ENCODE data around the gene LMTK3. TPM values are rescaled to one million over a fixed set of nuclear protein-coding genes. Genes with fewer than 3 reads are reported as not detected.
A peak's percentile ranks its signal among the peaks of the same experiment; 100 is the strongest.

The LMTK3 gene
- total and polyA plus RNA-seq, 2 experiments from 2014 or later, result 1.6 to 11.8 TPM

GRCh38 chr19:48468772-48469288 is 42.8 kb downstream of the LMTK3 start:
- Histone ChIP-seq H3K4me1 (ENCODE audit: insufficient read depth) (peaks cover 8% of the 10 kb centered on the region; the same call in 1 of the 2 replicates), H2AFZ (no peak overlapping the region), H3F3A (replicated peaks; ENCODE audit: low read depth) (peaks cover 18% of the 10 kb centered on the region; the same call in 1 of the 2 replicates), H3K27ac (ENCODE audit: low read depth) (peak overlapping the region; percentile 91; the same call in 1 of the 2 replicates), H3K9me2 (ENCODE audit: insufficient read depth) (peaks cover 8% of the 10 kb centered on the region; the same call in 1 of the 2 replicates), H3K36me3 (ENCODE audit: insufficient read depth) (peaks cover 27% of the 10 kb centered on the region), H3K27me3 (ENCODE audit: insufficient read depth) (no peaks in the 10 kb centered on the region), H4K20me1 (replicated peaks; ENCODE audit: insufficient read depth) (peaks cover 11% of the 10 kb centered on the region), H3K79me2 (replicated peaks; ENCODE audit: insufficient read depth) (peaks cover 13% of the 10 kb centered on the region), H3K4me2 (peak overlapping the region; percentile 90), H3K4me3 (peak overlapping the region; percentile 79)
- H3K4me3 Mint-ChIP-seq, result peak overlapping the region; percentile 90
- peaks cover 21% of the 10 kb centered on the region for H3K27me3 Mint-ChIP-seq (ENCODE audit: insufficient read depth, low read depth, poor library complexity)
- peak; percentile 90 for ATAC-seq
- peaks cover 39% of the 10 kb centered on the region for H3K36me3 Mint-ChIP-seq (ENCODE audit: low read depth)
- peak; percentile 100 for DNase-seq (ENCODE audit: low spot score)
- no peak for TF ChIP-seq NANOG (IDR thresholded peaks at IDR 0.05; ENCODE audit: borderline replicate concordance)
- TF ChIP-seq CREB1 (CRISPR knock-in tag; IDR thresholded peaks at IDR 0.05; ENCODE audit: low read depth), result peak; percentile 89
- H3K9me3 Mint-ChIP-seq, result peaks cover 2% of the 10 kb centered on the region; the same call in 1 of the 3 replicates
- H3K27ac Mint-ChIP-seq, result peak overlapping the region; percentile 98
- peaks cover 12% of the 10 kb centered on the region for H3K4me1 Mint-ChIP-seq

- TF ChIP-seq REST (IDR thresholded peaks at IDR 0.05; ENCODE audit: unreplicated experiment), result no peak
- TF ChIP-seq CTCF (conservative IDR thresholded peaks at IDR 0.05; ENCODE audit: low read depth in 2 of 2), result peak in 1 of 2 experiments; percentile 34; a peak in 2 of 4 replicates
- no peak for TF ChIP-seq NANOG (IDR thresholded peaks at IDR 0.05; ENCODE audit: borderline replicate concordance)
- Mint-ChIP-seq H3K4me1 (peaks cover 15% of the 10 kb centered on the region), H3K36me3 (ENCODE audit: low read depth) (peaks cover 26% of the 10 kb centered on the region), H3K9me3 (peaks cover 5% of the 10 kb centered on the region; the same call in 2 of the 3 replicates), H3K27ac (no peak overlapping the region), H3K4me3 (no peak overlapping the region), H3K27me3 (ENCODE audit: insufficient read depth, low read depth, poor library complexity) (peaks cover 18% of the 10 kb centered on the region)
- Histone ChIP-seq H3K79me2 (replicated peaks; ENCODE audit: insufficient read depth) (peaks cover 13% of the 10 kb centered on the region), H3K27ac (ENCODE audit: low read depth) (no peak overlapping the region), H3K4me2 (no peak overlapping the region), H2AFZ (no peak overlapping the region), H3K4me1 (ENCODE audit: insufficient read depth) (peaks cover 8% of the 10 kb centered on the region; the same call in 1 of the 2 replicates), H3F3A (replicated peaks; ENCODE audit: low read depth) (peaks cover 11% of the 10 kb centered on the region; the same call in 1 of the 2 replicates), H3K36me3 (ENCODE audit: insufficient read depth) (peaks cover 14% of the 10 kb centered on the region), H3K9me2 (ENCODE audit: insufficient read depth) (peaks cover 8% of the 10 kb centered on the region; the same call in 1 of the 2 replicates), H4K20me1 (replicated peaks; ENCODE audit: insufficient read depth) (peaks cover 8% of the 10 kb centered on the region), H3K4me3 (no peak overlapping the region), H3K27me3 (ENCODE audit: insufficient read depth) (no peaks in the 10 kb centered on the region)
- ATAC-seq (no peak), DNase-seq (ENCODE audit: low spot score) (no peak)
Observed at GRCh38 chr19:48466561-48467325, 44.9 kb downstream of the LMTK3 start.

Data from GM23338 (cell line).